Activated T-helper 1 cell treated with anti-CD3 and anti-CD28 coated beads, Interleukin-2, amount 50 U/mL, for 16 hours (primary cell): ENCODE results near the gene RIBC2.

ENCODE experiments used
- DNase-seq, 2 donors: peaks; one replicate each; pipeline ENCODE4 v3.0.0-alpha.2; 2020; ENCODE audit warnings: low read depth in 1 of 2, low spot score in 1 of 2

RIBC2 gene

DNA sequence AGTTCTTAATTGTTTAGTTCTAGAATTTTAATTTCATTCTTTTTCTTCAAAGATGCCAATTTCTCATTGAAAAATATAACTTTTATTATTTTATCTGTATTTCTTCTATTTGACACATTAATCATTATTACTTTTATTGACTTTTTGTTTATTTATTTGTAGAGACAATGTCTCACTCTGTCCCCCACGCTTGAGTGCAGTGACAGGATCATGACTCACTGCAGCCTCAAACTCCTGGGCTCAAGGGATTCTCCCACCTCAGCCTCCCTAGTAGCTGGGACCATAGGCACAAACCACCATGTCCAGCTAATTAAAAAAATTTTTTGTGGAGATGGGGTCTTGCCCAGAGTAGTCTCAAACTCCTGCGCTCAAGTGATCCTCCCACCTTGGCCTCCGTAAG is 58.9 kb downstream of the RIBC2 start:
- DNase-seq, result no peak

DNA sequence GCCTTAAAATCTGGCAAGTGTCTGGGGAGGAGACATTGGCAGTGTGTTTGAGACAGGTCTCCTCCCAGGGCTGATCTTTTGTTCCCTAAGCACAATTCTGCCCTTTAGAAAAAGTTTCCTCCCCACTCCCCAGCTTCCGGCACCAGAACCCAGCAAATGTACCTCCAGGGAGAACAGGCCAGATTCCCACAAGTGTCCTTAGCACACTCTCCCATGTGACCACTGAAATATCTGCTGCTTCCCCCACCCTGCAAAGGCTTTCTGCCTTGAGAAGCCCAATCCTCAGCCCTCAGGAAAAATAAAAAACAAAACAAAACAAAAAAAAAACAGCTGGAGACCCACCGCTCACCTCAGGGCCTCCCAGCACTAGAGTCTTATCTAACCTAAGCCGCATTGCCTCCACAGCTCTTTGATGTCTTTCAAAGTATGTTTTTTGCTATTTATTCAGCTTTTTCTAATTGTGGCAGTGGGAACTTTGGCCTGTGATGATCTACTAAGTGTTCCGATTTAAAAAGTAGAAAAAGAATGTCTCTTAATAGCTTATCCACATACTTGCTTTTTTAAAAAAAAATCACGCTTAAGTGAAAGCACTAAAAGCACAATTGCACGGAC is 60.2 kb downstream of the RIBC2 start:
- DNase-seq, result no peak

DNA sequence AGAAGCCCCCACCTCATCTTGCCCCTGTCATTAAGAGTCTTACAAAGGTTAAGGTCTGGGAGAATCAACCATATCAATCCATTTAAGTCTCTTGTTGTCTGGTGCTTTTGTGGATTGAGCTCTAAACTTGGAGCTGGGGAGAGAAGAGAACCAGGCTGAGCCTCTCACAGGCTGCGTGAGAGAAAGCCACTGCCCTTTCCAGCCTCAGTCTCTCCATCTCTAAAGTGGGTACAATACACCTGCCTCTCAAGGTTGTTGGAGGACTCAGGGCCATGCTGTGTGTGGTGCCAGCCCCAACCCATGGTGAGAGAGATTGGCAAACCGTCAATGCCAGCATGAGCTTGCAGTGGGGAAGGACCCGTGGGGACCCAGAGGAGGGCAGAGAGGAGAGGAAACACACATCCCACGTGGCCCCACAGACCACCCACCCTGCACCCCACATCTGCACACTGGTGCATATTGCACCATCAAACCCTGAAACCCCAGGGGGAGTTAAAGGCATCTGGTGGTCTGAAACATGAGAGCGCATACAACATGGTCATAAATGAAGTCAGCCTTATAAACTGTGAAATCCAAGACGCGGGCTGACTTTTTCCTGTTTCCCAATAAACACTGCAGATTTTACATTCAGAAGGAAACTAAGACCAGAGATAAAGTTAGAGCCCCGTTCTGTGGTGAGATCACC is 61.7 kb downstream of the RIBC2 start:
- no peak for DNase-seq

DNA sequence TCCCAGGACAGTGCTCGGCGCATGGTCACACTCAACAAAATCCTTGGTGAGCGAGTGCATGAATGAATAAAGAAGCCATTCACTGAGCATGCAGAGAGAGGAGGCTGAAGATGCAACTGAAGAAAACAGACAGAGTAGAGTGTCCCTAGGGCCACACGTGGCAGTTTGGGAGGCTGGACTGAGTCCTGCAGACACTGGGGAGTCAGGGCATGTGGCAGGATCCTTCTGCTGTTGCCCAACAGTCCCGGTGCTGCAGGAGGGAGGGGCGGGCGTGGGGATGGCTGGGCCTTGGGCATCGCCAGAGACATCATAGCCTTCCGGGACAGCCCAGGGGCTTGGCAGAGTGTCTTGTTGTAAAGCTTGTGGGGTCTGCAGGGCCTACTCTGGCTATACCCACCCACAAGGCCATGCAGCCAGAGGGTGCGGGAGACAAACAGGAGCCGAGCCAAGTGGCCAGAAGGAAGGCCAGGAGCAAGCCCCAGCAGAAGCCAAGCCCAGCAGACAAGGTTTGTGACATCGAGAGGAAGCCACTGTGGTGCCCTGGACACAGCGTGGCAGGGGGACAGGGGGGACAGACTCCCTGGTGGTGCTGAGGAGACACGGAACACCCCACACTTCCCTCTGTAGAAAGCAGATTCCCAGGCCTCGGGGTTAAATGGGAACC is 62.5 kb downstream of the RIBC2 start:
- no peak for DNase-seq

DNA sequence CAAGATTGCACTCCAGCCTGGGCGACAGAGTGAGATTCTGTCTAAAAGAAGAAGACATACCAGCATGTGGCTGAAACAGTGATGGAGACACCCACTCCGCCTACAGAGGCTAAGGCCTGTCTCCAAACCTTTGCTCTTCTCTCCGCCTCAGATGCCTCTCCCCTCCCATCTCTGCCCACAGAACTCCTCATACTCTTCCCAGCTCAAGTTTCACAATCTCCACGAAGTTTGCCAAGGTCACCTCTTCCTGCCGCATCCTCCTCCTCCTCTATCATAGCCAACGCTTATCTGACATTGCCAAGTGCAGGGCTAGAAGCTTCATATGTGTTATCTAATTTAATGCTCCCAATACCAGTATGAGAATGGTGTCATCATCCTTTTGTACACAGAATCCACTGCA is 63.3 kb downstream of the RIBC2 start:
- DNase-seq, result no peak

DNA sequence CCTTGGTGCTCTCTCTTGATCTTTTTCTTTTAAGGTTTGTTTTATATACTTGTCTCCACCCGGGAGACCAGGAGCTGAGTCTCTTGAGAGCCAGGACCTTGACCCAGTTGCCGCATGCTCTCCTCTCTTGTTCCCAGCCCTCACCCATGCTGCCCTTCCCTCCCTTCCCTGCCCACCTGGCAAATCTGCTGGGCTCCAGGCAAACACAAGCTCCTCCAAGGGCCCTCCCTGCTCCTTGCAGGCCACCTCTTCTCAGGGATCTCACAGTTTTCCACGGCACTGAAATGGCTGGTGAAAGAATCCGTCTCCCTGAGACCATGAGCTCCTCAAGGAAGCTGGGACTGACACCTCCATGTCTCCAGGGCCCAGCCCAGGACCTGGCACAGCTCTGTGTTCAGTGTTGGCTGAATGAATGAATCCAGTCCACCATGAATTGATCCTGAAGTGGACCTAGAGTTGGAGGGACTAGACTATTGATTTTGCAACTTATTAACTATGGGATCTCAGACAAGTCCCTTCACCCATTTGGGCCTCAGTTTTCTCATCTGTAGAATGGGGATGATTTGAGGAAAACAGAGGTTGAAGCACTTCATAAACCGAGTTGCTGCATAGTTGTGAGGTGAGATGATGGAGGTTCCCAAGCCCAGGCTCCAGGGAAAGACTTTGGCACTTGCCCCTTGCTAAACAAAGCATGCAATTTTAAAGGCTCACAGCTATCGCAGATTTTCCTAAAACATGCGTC is 64.0 kb downstream of the RIBC2 start:
- DNase-seq, result no peak

DNA sequence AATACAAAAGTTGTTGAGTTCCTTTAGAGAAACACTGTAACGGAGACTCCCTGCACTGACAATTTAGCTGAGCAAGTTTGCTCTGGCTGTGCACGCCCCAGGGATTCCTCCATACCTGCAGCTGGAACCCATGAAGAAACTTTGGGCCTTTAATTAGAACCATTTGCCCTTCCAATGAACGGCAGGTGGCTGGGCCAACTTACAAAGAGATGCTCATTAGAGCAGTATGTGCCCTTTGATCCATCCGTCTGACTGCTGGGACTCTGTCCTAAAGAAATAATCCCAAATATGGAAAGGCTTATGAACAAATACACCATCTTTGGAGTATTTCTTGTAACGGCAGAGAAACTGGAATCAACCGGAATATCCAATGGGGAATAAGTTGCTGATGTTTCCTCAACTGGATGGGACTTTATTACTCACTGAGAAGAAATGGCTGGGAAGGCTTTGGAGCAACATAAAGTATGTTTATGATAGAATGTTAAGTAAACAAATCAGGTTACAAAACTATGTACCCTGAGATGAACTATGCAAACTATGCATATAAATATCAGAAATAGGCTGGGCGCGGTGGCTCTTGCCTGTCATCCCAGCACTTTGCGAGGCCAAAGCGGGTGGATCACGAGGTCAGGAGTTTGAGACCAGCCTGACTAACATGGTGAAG is 64.7 kb downstream of the RIBC2 start:
- DNase-seq, result no peak

DNA sequence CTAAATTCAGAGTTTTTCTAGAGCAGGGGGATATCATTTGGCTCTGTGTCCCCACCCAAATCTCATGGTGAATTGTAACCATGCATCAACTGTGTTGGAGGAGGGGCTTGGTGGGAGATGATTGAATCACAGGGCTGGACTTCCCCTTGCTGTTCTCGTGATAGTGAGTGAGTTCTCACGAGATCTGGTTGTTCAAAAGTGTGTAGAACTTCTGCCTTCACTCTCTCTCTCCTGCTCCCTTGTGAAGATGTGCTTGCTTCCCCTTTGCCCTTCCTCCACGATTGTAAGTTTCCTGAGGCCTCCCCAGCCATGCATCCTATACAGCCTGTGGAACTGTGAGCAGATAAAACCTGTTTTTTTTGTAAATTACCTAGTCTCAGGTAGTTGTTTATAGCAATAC is 67.2 kb downstream of the RIBC2 start:
- DNase-seq, result no peak

DNA sequence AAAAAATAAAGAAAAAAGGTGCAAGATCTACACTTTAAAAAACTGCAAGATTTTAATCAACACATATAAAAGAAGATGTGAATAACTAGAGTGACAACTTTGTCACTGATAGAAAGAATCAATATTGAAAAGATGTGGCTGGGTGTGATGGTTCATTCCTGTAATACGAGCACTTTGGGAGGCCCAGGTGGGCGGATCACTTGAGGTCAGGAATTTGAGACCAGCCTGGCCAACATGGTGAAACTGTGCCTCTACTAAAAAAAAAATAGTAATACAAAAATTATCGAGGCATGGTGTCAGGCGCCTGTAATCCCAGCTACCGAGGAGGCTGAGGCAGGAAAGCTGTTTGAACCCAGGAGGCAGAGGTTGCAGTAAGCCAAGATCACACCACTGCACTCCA is 68.2 kb downstream of the RIBC2 start:
- DNase-seq, result no peak
